Mammary epithelial cell (primary cell): ENCODE measurements around the gene PRKAB1.

Source experiments
- CTCF ChIP-seq, 2 donors: IDR thresholded peaks in 1 of 2; conservative IDR thresholded peaks in 1 of 2; 2 replicates each; pipeline ENCODE4 v1.5.1; 2011 to 2012; ENCODE audit warnings: inconsistent platforms in 2 of 2, low read length in 2 of 2, mild to moderate bottlenecking in 2 of 2, control low read depth in 1 of 2, low read depth in 1 of 2; ENCODE audit not compliant: insufficient read depth in 1 of 2; ENCODE audit errors: extremely low read depth in 1 of 2
- EZH2 ChIP-seq: IDR thresholded peaks from 2 replicates; pipeline ENCODE4 v1.6.1; 2012; ENCODE audit warnings: low read length, inconsistent platforms, borderline replicate concordance

DNA sequence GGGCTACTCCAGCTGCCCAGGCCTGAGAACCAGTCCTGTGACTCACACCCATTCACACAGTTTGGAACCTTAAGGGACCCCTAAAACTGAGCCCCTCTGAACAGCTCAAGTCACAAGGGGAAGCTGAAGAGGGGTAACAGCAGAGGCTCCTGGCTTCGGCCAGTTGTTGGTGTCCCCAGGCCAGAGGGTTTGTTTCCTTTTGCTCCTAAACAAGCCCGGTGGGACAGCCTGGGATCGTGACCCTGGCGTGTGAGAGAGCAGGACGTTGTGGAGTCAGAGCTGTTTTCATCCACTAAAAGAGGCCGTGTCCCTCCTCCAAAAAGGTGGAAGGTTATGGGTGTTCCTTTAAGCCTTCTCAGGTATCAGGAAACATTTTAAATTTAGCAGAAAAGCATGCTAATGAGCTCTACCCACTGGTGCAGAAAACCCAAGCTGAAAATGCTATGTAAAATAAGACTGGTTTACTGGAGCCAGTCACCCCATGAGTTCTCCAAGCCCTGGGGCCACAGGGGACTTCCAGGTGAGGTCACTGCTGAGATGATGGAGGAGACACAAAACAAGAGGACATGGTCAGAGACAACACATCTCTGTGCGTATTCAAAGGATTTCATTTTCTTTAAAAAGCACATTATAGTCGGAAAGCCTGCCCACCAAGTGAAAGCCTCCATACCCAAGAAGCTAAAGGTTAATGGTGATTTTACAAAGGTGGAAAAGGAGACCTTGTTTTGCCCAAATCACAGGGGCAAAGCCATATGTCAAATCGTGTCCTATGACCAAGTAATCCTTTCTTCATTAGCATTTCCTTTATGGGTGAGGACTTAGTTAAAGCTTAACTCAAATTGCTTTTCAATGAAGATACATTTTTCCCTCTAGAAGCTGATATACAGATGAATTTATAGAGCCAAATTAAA lies 14.1 kb downstream of the PRKAB1 start:
- TF ChIP-seq CTCF (conservative IDR thresholded peaks at IDR 0.05 in 1 of 2, IDR thresholded peaks at IDR 0.05 in 1 of 2; ENCODE audit: extremely low read depth in 1 of 2, insufficient read depth in 1 of 2, low read depth in 1 of 2, low read length in 2 of 2) (no peak), EZH2 (no peak)
